GM12878 (cell line): Measurements from ENCODE around the gene MAGI2. TPM values are rescaled to one million over a fixed set of nuclear protein-coding genes. Genes with fewer than 3 reads are reported as not detected.
"Not testable (repeated sequence)": the region's sequence is repeated elsewhere in the genome, so short reads cannot be mapped to it uniquely, and the experiment has no call there.

Source experiments
- ATAC-seq: fragments of 200-7000 bp; cut with Tn5 transposase; 3 replicates; pipeline ENCODE4 v1.9.1; 2020; ENCODE audit warnings: mild to moderate bottlenecking, moderate library complexity
- BruUV-seq: library from RNA; stranded (reverse); fragments of 400-500 nt; replicated peaks from 2 replicates; lab custom pipeline; 2021; lab: Mats Ljungman, UMichigan
- CTCF ChIA-PET: fragments of 300-600 bp; sonication (Branson Sonifier 250); formaldehyde crosslinking; extraction: SDS; loops from one replicate; lab custom pipeline; 2021; ENCODE audit warnings: inconsistent platforms; lab: Yijun Ruan, JAX
- POLR2A ChIA-PET: fragments of 350-600 bp; formaldehyde crosslinking; extraction: SDS; loops from one replicate; lab custom pipeline; 2021; ENCODE audit warnings: inconsistent platforms; lab: Charles Lee
- RAD21 ChIA-PET: fragments of 300-600 bp; sonication (Branson Sonifier 250); formaldehyde crosslinking; loops from one replicate; lab custom pipeline; 2023; ENCODE audit warnings: antibody characterized with exemption; ENCODE audit not compliant: unreplicated experiment; lab: Charles Lee
- SMC1A ChIA-PET: fragments of 300-600 bp; sonication (Branson Sonifier 250); formaldehyde crosslinking; loops from one replicate; lab custom pipeline; 2023; ENCODE audit not compliant: unreplicated experiment, uncharacterized antibody; lab: Charles Lee
- DNase-seq: peaks from one replicate; pipeline ENCODE4 v3.0.0-alpha.2; 2011; ENCODE audit warnings: low read depth, low spot score
- FAIRE-seq: peaks from 3 replicates; lab custom pipeline; 2011; peaks lifted over from hg19 to GRCh38; lab: Jason Lieb, UNC
- H2AFZ ChIP-seq: 2 replicates; pipeline ENCODE4 v1.6.0; 2011; ENCODE audit warnings: low read depth, low read length, control low read depth; ENCODE audit not compliant: control insufficient read depth
- H3K27ac ChIP-seq: 2 replicates; pipeline ENCODE4 v1.5.1; 2011; ENCODE audit warnings: control low read depth; ENCODE audit not compliant: control insufficient read depth, insufficient read depth
- H3K27me3 ChIP-seq, 2 experiments: replicated peaks in 1 of 2; 2 replicates each; pipeline versions ENCODE4 v1.6.0 to v1.6.1; 2011; ENCODE audit warnings: low read length in 1 of 2; ENCODE audit not compliant: control insufficient read depth in 2 of 2, insufficient read depth in 2 of 2
- H3K36me3 ChIP-seq, 2 experiments: 2 replicates each; pipeline ENCODE4 v1.5.1; 2011; ENCODE audit warnings: low read length in 1 of 2; ENCODE audit not compliant: control insufficient read depth in 2 of 2, insufficient read depth in 2 of 2
- H3K4me1 ChIP-seq: 2 replicates; pipeline ENCODE4 v1.6.1; 2011; ENCODE audit warnings: mild to moderate bottlenecking, low read length, moderate library complexity, mixed read lengths; ENCODE audit not compliant: control insufficient read depth, insufficient read depth
- H3K4me2 ChIP-seq: 2 replicates; pipeline ENCODE4 v1.6.0; 2011; ENCODE audit warnings: control low read depth; ENCODE audit not compliant: control insufficient read depth, insufficient read depth
- H3K4me3 ChIP-seq: fragments of 200-600 bp; sonication (generic); 2 replicates; pipeline ENCODE4 v1.5.1; 2016
- H3K79me2 ChIP-seq: 2 replicates; pipeline ENCODE4 v1.6.0; 2011; ENCODE audit warnings: low read length; ENCODE audit not compliant: control insufficient read depth, insufficient read depth
- H3K9ac ChIP-seq: 2 replicates; pipeline ENCODE4 v1.8.0; 2011; ENCODE audit warnings: low read length, control low read depth, mixed read lengths; ENCODE audit not compliant: control insufficient read depth, insufficient read depth
- H3K9me3 ChIP-seq: replicated peaks from 3 replicates; pipeline ENCODE4 v1.5.1; 2011; ENCODE audit warnings: mild to moderate bottlenecking, low read length; ENCODE audit not compliant: control insufficient read depth, insufficient read depth
- H4K20me1 ChIP-seq: 2 replicates; pipeline ENCODE4 v1.6.0; 2011; ENCODE audit not compliant: control insufficient read depth, insufficient read depth
- GABPA ChIP-seq: IDR thresholded peaks from 2 replicates; pipeline ENCODE4 v1.6.1; 2014; ENCODE audit warnings: antibody characterized with exemption, low read depth, mild to moderate bottlenecking, inconsistent platforms
- KAT2A ChIP-seq: conservative IDR thresholded peaks from 2 replicates; pipeline ENCODE4 v1.6.1; 2011; ENCODE audit warnings: low read depth, low read length; ENCODE audit not compliant: control insufficient read depth
- LARP7 ChIP-seq: fragments of 450-650 bp; IDR thresholded peaks from 2 replicates; pipeline ENCODE4 v1.6.1; 2017; ENCODE audit warnings: mild to moderate bottlenecking
- MTA2 ChIP-seq: fragments of 450-650 bp; IDR thresholded peaks from 2 replicates; pipeline ENCODE4 v1.6.1; 2016; ENCODE audit warnings: low read depth, mild to moderate bottlenecking, moderate library complexity
- MXI1 ChIP-seq: fragments of 150-350 bp; IDR thresholded peaks from 2 replicates; pipeline ENCODE4 v1.6.1; 2011; ENCODE audit warnings: low read depth, mild to moderate bottlenecking, inconsistent platforms, low read length, improper control_type of control experiment
- MYB ChIP-seq: fragments of 150-350 bp; IDR thresholded peaks from 2 replicates; pipeline ENCODE4 v1.6.1; 2014; ENCODE audit warnings: mild to moderate bottlenecking, low read depth, low read length, borderline replicate concordance
- PAX5 ChIP-seq: IDR thresholded peaks from 2 replicates; pipeline ENCODE4 v1.6.1; 2011; ENCODE audit warnings: low read depth, low read length, borderline replicate concordance
- POU2F2 ChIP-seq: IDR thresholded peaks from 3 replicates; pipeline ENCODE4 v1.6.1; 2011; ENCODE audit warnings: low read depth, mild to moderate bottlenecking, low read length, borderline replicate concordance
- RAD51 ChIP-seq: fragments of 450-650 bp; IDR thresholded peaks from 2 replicates; pipeline ENCODE4 v1.6.1; 2016; ENCODE audit warnings: moderate library complexity, mild to moderate bottlenecking, inconsistent platforms
- TBL1XR1 ChIP-seq: IDR thresholded peaks from 2 replicates; pipeline ENCODE4 v1.6.1; 2012; ENCODE audit warnings: low read depth, low read length, improper control_type of control experiment
- WRNIP1 ChIP-seq: IDR thresholded peaks from 2 replicates; pipeline ENCODE4 v1.6.1; 2011; ENCODE audit warnings: low read depth, low read length, improper control_type of control experiment, borderline replicate concordance
- YY1 ChIP-seq: IDR thresholded peaks from 2 replicates; pipeline ENCODE4 v1.6.1; 2011; ENCODE audit warnings: low read depth, mild to moderate bottlenecking, low read length
- ZNF622 ChIP-seq: fragments of 450-650 bp; IDR thresholded peaks from 2 replicates; pipeline ENCODE4 v1.6.1; 2017; ENCODE audit warnings: mild to moderate bottlenecking, inconsistent platforms
- WGBS: methylation state at CpG from one replicate; pipeline ENCODE4 v1.1.6; 2016; ENCODE audit warnings: low lambda C conversion rate; ENCODE audit not compliant: insufficient replicate concordance, insufficient coverage; ENCODE audit errors: missing lambda C conversion rate; 5-methylcytosine and 5-hydroxymethylcytosine counted together
- in situ Hi-C: fragments of 300-500 bp; cut with MboI; formaldehyde crosslinking; loops from 9 replicates; pipeline ENCODE4 v1.14.3; 2018; ENCODE audit warnings: mixed read lengths
- intact Hi-C: fragments of 100-400 bp; cut with micrococcal nuclease; formaldehyde crosslinking; loops from one replicate; pipeline ENCODE4 v1.14.2; 2022; ENCODE audit not compliant: unreplicated experiment
- polyA plus RNA-seq, 11 experiments: library from polyadenylated mRNA; depleted of rRNA in 4 of 11; unstranded in 6 of 11; stranded (reverse) in 5 of 11; fragments of >200 nt; fragmentation: Nextera tagmentation in 4 of 11; fragmentation: Illumina TruSeq in 1 of 11; extraction: Ambion mirVana in 4 of 11; extraction: Trizol in 1 of 11; gene quantifications; 1 replicate in 1 of 11; 2 replicates in 10 of 11; pipeline versions ENCODE4 v1.2.1 to v1.2.3, GENCODE V29; 2011 to 2016; ENCODE audit warnings: inconsistent platforms in 2 of 11, missing spikeins in 2 of 11, low read depth in 1 of 11
- total RNA-seq, 4 experiments: library from RNA; depleted of rRNA in 3 of 4; stranded (reverse); fragments of >200 nt in 3 of 4; fragmentation: Illumina TruSeq in 1 of 4; extraction: Trizol in 1 of 4; gene quantifications; 2 replicates each; pipeline versions ENCODE4 v1.2.1 to v1.2.3, GENCODE V29; 2013 to 2021
- TF ChIP-seq, protein P1 (sequence below): fragments of 450-650 bp; IDR thresholded peaks from 2 replicates; pipeline ENCODE4 v1.6.1; 2017; ENCODE audit warnings: mild to moderate bottlenecking, moderate library complexity
- TF ChIP-seq, protein P2 (sequence below): IDR thresholded peaks from 2 replicates; pipeline ENCODE4 v1.6.1; 2011; ENCODE audit warnings: borderline replicate concordance, low read depth, mild to moderate bottlenecking, moderate library complexity, low read length; ENCODE audit not compliant: insufficient read depth, poor library complexity, severe bottlenecking

MAGI2 gene
- total and polyA plus RNA-seq, 10 of the 15 experiments (the other 5 are each of a cell fraction or from before 2014, with no cell fraction given), result 0.01 to 0.31 (median 0.05) TPM; not detected in 2

DNA sequence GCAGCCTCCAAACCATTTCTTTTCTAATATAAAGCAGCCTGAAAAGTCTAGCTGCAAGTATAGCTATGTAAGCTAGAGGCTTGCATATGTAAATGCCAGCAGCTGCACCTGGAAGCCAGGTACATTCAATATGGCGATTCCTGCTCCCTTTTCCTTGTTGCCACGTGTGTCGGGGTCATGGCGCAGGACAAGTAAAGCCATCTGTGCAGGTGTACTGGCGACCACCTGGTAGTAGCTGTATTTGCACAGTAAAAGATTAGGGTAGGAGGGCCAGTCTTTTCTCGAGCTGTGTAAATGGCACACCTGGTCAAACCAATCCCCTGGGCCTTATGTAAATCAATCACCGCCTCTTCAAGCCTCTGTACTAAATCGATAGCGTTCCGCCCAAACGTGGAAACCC lies 484.5 kb downstream of the MAGI2 start:
- ChIA-PET POLR2A (no interaction called here), RAD21 (no interaction called here)
- intact Hi-C loops, result no loop called here

DNA sequence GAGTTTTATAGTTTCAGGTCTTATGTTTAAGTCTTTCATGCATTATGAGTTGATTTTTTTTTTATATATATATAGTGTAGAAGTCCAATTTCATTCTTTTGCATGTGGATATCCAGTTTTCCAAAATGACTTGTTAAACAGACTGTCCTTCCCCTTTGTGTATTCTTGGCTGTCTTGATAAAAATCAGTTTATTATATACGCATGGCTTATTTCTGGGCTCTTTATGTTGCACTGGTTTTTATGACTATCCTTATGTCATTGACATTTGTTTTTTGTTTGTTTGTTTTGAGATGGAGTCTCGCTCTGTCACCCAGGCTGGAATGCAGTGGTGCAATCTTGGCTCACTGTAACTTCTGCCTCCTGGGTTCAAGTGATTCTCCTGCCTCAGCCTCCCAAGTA lies 485.9 kb downstream of the MAGI2 start:
- H3K4me1 ChIP-seq, CTCF ChIA-PET, in situ Hi-C loops, intact Hi-C loops, ATAC-seq, H3K79me2 ChIP-seq, H3K9ac ChIP-seq, BruUV-seq, POLR2A ChIA-PET, H3K4me2 ChIP-seq, H2AFZ ChIP-seq, SMC1A ChIA-PET, H3K4me3 ChIP-seq, DNase-seq, H3K27me3 ChIP-seq, H3K36me3 ChIP-seq, H3K9me3 ChIP-seq, H4K20me1 ChIP-seq, H3K27ac ChIP-seq, FAIRE-seq, RAD21 ChIA-PET: not testable (repeated sequence)
- 31% methylated on average over 2 of the region's 2 CpGs for WGBS

More for the DNA sequence above, 484.5 kb downstream of the MAGI2 start:
- no peaks in the 10 kb centered on the region for H3K36me3 ChIP-seq
- H3K4me1 ChIP-seq, result no peaks in the 10 kb centered on the region
- ATAC-seq (no peak), DNase-seq (no peak), FAIRE-seq (no peak)
- H3K4me2 ChIP-seq, result no peak overlapping the region
- no peaks in the 10 kb centered on the region for H3K79me2 ChIP-seq
- ChIA-PET CTCF (no interaction called here), SMC1A (no interaction called here)
- in situ Hi-C loops, result no loop called here
- no peaks in the 10 kb centered on the region for H3K9me3 ChIP-seq
- no peak overlapping the region for H3K4me3 ChIP-seq
- no peaks in the 10 kb centered on the region for H4K20me1 ChIP-seq
- H2AFZ ChIP-seq, result no peak overlapping the region
- H3K27me3 ChIP-seq, result no peaks in the 10 kb centered on the region
- H3K9ac ChIP-seq, result no peak overlapping the region
- H3K27ac ChIP-seq, result no peak overlapping the region
- no peak for TF ChIP-seq TBL1XR1
- TF ChIP-seq, protein P1, sequence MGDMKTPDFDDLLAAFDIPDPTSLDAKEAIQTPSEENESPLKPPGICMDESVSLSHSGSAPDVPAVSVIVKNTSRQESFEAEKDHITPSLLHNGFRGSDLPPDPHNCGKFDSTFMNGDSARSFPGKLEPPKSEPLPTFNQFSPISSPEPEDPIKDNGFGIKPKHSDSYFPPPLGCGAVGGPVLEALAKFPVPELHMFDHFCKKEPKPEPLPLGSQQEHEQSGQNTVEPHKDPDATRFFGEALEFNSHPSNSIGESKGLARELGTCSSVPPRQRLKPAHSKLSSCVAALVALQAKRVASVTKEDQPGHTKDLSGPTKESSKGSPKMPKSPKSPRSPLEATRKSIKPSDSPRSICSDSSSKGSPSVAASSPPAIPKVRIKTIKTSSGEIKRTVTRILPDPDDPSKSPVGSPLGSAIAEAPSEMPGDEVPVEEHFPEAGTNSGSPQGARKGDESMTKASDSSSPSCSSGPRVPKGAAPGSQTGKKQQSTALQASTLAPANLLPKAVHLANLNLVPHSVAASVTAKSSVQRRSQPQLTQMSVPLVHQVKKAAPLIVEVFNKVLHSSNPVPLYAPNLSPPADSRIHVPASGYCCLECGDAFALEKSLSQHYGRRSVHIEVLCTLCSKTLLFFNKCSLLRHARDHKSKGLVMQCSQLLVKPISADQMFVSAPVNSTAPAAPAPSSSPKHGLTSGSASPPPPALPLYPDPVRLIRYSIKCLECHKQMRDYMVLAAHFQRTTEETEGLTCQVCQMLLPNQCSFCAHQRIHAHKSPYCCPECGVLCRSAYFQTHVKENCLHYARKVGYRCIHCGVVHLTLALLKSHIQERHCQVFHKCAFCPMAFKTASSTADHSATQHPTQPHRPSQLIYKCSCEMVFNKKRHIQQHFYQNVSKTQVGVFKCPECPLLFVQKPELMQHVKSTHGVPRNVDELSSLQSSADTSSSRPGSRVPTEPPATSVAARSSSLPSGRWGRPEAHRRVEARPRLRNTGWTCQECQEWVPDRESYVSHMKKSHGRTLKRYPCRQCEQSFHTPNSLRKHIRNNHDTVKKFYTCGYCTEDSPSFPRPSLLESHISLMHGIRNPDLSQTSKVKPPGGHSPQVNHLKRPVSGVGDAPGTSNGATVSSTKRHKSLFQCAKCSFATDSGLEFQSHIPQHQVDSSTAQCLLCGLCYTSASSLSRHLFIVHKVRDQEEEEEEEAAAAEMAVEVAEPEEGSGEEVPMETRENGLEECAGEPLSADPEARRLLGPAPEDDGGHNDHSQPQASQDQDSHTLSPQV, result no peak
- no peak for TF ChIP-seq MXI1
- no peak for TF ChIP-seq WRNIP1
- no peak for TF ChIP-seq PAX5
- no peak for TF ChIP-seq KAT2A
- TF ChIP-seq MYB, result no peak
- no peak for TF ChIP-seq POU2F2
- no peak for TF ChIP-seq ZNF622
- no peak for TF ChIP-seq RAD51
- TF ChIP-seq YY1, result no peak
- TF ChIP-seq GABPA, result no peak
- no peak for TF ChIP-seq LARP7
- TF ChIP-seq, protein P2, sequence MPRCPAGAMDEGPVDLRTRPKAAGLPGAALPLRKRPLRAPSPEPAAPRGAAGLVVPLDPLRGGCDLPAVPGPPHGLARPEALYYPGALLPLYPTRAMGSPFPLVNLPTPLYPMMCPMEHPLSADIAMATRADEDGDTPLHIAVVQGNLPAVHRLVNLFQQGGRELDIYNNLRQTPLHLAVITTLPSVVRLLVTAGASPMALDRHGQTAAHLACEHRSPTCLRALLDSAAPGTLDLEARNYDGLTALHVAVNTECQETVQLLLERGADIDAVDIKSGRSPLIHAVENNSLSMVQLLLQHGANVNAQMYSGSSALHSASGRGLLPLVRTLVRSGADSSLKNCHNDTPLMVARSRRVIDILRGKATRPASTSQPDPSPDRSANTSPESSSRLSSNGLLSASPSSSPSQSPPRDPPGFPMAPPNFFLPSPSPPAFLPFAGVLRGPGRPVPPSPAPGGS, result no peak
- TF ChIP-seq MTA2, result no peak
- TF ChIP-seq, all 136 proteins: peak for 0
- BruUV-seq, result no TSS peak
- 42% methylated on average over 11 of the region's 11 CpGs for WGBS
